HFFc6 (cell line): ENCODE data around the gene CPT1C. TPM values are rescaled to one million over a fixed set of nuclear protein-coding genes. Genes with fewer than 3 reads are reported as not detected.

Source experiments
- DNase-seq: peaks from one replicate; pipeline ENCODE4 v3.0.0-alpha.2; 2018
- H3K27ac Mint-ChIP-seq: 2 replicates; pipeline ENCODE4 v1.8.0; 2020; ENCODE audit warnings: mild to moderate bottlenecking, mixed read lengths
- H3K27me3 Mint-ChIP-seq: 2 replicates; pipeline ENCODE4 v1.8.0; 2021; ENCODE audit warnings: mild to moderate bottlenecking, moderate library complexity, mixed read lengths; ENCODE audit not compliant: insufficient read depth
- H3K36me3 Mint-ChIP-seq: 2 replicates; pipeline ENCODE4 v1.8.0; 2021; ENCODE audit warnings: low read depth, mixed read lengths
- H3K4me1 Mint-ChIP-seq: 2 replicates; pipeline ENCODE4 v1.8.0; 2020; ENCODE audit warnings: low read depth, mixed read lengths
- H3K4me3 Mint-ChIP-seq: 2 replicates; pipeline ENCODE4 v1.8.0; 2020; ENCODE audit warnings: mild to moderate bottlenecking, moderate library complexity, mixed read lengths
- H3K9me3 Mint-ChIP-seq: 2 replicates; pipeline ENCODE4 v1.8.0; 2020; ENCODE audit warnings: mild to moderate bottlenecking, mixed read lengths
- CTCF ChIP-seq: fragments of 200-600 bp; sonication (generic); IDR thresholded peaks from 2 replicates; pipeline ENCODE4 v1.5.0; 2021; ENCODE audit warnings: antibody characterized with exemption, mild to moderate bottlenecking
- total RNA-seq, 6 experiments: library from RNA; stranded (reverse); fragmentation: NEBNext Ultra II Directional; extraction: Animal tissue kit (Norgen Biotek cat#: 25700); gene quantifications; 2 replicates in 1 of 6; 3 replicates in 5 of 6; pipeline ENCODE4 v1.2.3, GENCODE V29; 2021

The CPT1C gene
- total RNA-seq, 6 experiments from 2014 or later = 32.7 to 42.6 (median 36.4) TPM

GRCh38 chr19:49689133-49690078, 1.5 kb upstream of the CPT1C start, which contains the start of gene ADM5:
ADM5 (plus strand) TSS chr19:49689594; CDS start chr19:49689838, 244 bp downstream.
- peak within 1 kb of the TSS; percentile 91 for H3K4me3 Mint-ChIP-seq
- H3K4me1 Mint-ChIP-seq = peaks cover 22% of the 10 kb centered on the region
- peak within 1 kb of the TSS; percentile 81 for H3K27ac Mint-ChIP-seq
- peak; percentile 78 for TF ChIP-seq CTCF
- DNase-seq = no peak
- peaks cover 15% of the 10 kb centered on the region for H3K36me3 Mint-ChIP-seq
- H3K9me3 Mint-ChIP-seq = no peaks in the 10 kb centered on the region; the same call in 1 of the 2 replicates
- peaks cover 10% of the 10 kb centered on the region for H3K27me3 Mint-ChIP-seq

- Mint-ChIP-seq H3K9me3 (no peaks in the 10 kb centered on the region; the same call in 1 of the 2 replicates), H3K27ac (peak overlapping the region; percentile 81), H3K27me3 (peaks cover 10% of the 10 kb centered on the region), H3K36me3 (peaks cover 13% of the 10 kb centered on the region), H3K4me3 (peak overlapping the region; percentile 91), H3K4me1 (peaks cover 22% of the 10 kb centered on the region)
- peak; percentile 46 for TF ChIP-seq CTCF
- DNase-seq = no peak
Measured at GRCh38 chr19:49690079-49690655, 749 bp upstream of the CPT1C start.

- Mint-ChIP-seq H3K27ac (peak overlapping the region; percentile 81), H3K36me3 (peaks cover 10% of the 10 kb centered on the region), H3K9me3 (no peaks in the 10 kb centered on the region; the same call in 1 of the 2 replicates), H3K4me1 (peaks cover 22% of the 10 kb centered on the region), H3K4me3 (peak overlapping the region; percentile 91), H3K27me3 (peaks cover 8% of the 10 kb centered on the region)
- no peak for TF ChIP-seq CTCF
- DNase-seq = peak; percentile 49
Measured at GRCh38 chr19:49691243-49692146, 579 bp downstream of the CPT1C start.

- peak overlapping the region; percentile 9; the same call in 1 of the 2 replicates for H3K27ac Mint-ChIP-seq
- peaks cover 8% of the 10 kb centered on the region for H3K27me3 Mint-ChIP-seq
- H3K4me3 Mint-ChIP-seq = peak overlapping the region; percentile 91
- peaks cover 22% of the 10 kb centered on the region for H3K4me1 Mint-ChIP-seq
- H3K36me3 Mint-ChIP-seq = peaks cover 12% of the 10 kb centered on the region
- H3K9me3 Mint-ChIP-seq = no peaks in the 10 kb centered on the region; the same call in 1 of the 2 replicates
- no peak for TF ChIP-seq CTCF
- no peak for DNase-seq
Measured at GRCh38 chr19:49692147-49692506, 1.2 kb downstream of the CPT1C start.

GRCh38 chr19:49696115-49696514, 5.2 kb downstream of the CPT1C start:
- no peak for TF ChIP-seq CTCF
- Mint-ChIP-seq H3K4me1 (peaks cover 6% of the 10 kb centered on the region), H3K4me3 (no peak overlapping the region), H3K9me3 (no peaks in the 10 kb centered on the region), H3K27me3 (peaks cover under 1% of the 10 kb centered on the region; the same call in 1 of the 2 replicates), H3K27ac (no peak overlapping the region), H3K36me3 (peaks cover 10% of the 10 kb centered on the region)
- no peak for DNase-seq
